HCEC 1CT (cell line): ENCODE measurements around the gene TBX6.
A peak's percentile ranks its signal among the peaks of the same experiment; 100 is the strongest.

ENCODE experiments used
- DNase-seq: peaks from one replicate; pipeline ENCODE4 v3.0.0-alpha.2; 2017

TBX6 gene

GRCh38 chr16:30113031-30113710 is 21.4 kb upstream of the TBX6 start, which contains the start of gene GDPD3:
Gene GDPD3 (minus strand): TSS chr16:30113537. CDS start chr16:30113478, 59 bp downstream.
- DNase-seq, result no peak

DNA sequence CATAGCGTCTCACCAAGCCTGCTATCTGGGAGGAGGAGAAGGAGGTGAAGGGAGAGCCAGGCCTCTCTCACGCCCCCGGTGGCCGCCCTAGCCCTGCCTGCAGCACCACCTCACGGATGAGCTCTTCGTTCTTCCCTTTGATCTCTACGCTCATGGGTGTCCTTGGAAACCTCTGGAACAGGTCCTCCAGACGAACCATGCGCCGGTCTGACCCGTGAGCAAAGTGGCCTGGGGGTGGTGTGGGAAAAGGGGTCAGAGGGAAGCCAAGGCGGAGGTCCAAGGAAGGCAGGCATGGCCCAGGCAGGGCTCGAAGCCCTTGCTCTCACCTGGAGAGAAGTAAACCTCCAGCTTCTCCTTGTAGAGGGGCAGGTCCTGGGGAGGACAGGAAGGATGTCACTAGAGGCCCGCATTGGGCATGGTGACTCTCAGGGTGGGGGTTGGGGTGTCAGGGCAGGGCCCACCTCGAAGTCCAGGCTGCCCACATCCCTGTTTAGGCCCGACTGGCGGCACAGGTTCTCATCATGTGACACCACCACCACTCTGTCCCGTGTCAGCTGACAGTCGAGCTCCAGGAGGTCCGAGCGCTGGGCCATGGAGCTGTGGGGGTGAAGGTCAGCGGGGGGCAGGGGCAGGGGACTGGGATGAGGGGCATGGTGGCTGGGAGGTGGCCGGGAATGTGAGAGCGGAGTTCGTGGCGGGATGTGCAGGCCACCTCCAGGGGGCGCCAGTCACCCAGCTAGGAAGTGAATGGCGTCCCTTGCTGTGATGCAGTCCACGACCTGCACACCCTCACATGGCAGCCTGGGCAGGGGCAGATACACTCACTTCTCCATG is 20.7 kb upstream of the TBX6 start:
- DNase-seq, result peak; percentile 53

DNA sequence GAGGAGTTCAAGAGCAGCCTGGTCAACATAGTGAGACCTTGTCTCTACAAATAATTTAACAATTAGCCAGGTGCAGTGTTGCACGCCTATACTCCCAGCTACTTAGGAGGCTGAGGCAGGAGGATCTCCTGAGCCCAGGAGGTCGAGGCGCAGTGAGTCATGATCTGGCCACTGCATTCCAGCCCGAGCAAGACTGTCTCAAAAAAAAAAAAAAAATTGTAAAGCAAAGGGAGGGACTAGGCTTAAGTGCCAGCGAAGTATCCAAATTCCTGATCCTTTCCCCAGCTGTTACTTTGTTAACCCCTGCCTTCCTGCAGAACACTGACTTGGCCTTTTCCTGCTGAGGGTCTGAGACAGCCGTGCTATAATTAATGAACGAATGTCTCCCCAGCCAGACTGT is 18.9 kb upstream of the TBX6 start:
- DNase-seq, result peak; percentile 34

DNA sequence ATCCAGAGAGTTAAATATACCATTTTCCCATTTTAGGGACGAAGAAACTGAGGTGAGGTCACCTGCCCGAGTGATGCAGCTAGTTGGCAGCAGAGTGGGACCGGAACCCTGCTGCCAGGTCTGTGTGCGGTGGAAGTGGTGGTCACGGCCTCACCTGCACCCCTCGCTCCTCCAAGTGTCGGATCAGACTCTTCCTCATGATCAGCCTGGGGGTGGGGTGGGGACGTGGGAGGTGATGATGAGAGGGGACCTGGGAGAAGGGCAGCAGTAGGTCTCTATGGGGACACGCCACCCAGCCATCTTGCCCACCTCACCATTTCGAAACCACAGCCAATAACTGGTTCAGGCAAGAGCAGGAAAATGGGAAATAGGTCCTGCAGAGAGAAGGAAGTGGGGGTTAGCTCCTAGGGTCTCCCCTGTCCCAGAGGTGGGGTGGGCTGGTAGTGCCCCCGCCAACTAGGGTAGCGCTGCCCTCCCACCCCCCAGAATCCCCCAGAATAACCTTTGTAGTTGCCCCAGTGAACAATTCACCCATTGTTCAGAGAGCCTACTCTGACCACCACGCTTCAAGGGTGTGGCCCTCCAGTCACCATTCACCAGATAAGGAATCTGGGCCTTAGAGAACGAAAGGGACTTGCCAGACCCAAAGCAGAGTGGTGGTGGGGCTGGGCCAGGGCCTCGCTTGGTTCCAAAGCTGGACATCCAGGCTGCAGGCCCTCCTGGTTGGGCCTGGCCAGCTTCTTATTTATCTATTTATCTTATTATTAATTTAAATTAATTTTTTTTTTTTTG is 16.5 kb upstream of the TBX6 start:
- no peak for DNase-seq

GRCh38 chr16:30104492-30104891 is 12.8 kb upstream of the TBX6 start:
- DNase-seq, result no peak

DNA sequence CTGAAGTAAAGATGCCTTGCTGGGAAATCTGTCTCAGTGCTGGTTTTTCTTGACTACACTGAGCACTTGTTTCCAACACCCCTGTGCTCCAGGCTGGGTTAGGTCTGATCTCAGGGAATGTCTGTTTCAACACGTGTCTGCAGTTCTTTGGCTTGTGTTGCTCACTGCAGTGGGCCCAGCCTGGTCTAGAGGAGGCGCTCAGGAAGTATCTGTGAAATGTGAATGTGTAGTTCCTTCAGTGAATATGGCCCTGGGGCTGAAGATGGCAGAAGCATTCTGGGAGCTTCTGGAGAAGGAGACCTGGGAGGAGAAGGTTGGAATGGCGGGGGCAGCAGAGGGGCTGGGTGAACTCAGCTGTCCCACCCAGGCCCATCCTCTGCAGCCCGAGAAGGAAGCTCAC is 12.4 kb upstream of the TBX6 start:
- no peak for DNase-seq

DNA sequence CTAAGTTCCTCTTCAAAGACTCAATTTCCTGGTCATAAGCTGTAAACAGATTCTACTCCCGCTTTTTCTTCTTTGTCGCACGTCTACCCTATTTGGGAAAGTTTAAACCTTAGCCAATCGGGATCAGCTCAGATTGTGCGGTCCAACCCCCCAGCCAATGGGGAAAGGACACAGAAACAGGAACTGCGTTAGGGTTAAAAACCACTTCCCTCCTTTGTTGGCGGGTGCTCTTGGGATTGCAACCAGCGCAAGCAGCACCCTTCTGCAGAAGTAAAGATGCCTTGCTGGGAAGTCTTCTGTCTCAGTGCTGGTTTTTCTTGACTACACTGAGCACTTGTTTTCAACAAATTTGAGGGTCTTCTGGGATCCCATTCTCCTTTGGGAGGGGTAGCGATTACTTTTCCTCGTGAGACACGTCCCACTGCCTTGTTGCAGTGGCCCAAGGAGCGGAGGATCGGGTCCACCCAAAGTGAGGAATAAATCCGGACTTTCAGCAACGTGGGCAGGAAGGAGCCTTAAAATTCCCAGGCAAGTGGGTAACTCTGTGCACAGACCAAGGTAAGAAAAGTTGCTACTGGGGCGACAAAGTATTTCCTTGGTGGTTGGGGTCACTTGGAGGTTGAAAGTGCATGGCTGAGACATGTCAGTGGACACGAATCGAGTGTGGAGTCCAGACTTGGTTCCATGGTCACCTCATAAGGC is 5.3 kb upstream of the TBX6 start:
- DNase-seq, result no peak

DNA sequence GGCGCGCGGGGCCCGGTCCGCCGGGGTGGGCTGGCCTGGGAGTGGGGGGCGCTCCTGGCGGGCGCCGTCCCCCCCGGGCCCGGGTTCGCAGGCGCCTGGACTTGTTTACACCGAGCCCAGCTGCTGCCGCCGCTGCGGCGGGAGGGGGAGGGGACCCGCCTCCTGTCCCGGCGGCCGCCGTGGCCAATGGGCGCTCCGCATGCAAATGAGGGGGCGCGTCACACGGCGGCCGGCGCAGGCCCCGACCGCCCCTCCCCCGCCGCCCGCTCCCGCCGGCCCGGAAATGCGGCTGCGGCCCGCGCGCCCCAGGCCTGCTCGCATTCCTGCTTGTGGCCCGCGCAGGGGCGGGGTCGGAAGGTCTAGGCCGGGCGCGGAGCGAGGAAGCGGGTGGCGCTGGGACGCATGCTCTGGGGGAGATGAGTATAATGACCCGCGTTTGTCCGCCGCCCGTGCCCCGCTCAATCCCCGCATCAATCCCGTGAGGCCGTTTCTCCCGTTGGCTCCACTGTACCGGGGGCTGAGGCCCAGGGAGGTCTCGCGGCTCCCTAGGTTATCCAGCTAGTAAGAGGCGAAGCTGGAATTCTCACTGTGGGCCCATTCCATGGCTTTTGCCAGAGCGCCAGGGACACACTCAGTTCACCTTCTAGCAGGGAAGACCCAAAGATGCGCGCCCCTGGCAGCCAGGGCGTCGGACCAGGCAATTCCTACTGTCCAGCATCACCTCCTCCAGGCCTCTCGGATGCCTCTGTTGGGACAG is 4.6 kb upstream of the TBX6 start, which contains the start of gene YPEL3:
Gene YPEL3, minus strand, starts transcription at position 109 of the 757 bp plus-strand sequence. CDS start 731 bp downstream, outside the sequence.
- DNase-seq, result peak; percentile 88

DNA sequence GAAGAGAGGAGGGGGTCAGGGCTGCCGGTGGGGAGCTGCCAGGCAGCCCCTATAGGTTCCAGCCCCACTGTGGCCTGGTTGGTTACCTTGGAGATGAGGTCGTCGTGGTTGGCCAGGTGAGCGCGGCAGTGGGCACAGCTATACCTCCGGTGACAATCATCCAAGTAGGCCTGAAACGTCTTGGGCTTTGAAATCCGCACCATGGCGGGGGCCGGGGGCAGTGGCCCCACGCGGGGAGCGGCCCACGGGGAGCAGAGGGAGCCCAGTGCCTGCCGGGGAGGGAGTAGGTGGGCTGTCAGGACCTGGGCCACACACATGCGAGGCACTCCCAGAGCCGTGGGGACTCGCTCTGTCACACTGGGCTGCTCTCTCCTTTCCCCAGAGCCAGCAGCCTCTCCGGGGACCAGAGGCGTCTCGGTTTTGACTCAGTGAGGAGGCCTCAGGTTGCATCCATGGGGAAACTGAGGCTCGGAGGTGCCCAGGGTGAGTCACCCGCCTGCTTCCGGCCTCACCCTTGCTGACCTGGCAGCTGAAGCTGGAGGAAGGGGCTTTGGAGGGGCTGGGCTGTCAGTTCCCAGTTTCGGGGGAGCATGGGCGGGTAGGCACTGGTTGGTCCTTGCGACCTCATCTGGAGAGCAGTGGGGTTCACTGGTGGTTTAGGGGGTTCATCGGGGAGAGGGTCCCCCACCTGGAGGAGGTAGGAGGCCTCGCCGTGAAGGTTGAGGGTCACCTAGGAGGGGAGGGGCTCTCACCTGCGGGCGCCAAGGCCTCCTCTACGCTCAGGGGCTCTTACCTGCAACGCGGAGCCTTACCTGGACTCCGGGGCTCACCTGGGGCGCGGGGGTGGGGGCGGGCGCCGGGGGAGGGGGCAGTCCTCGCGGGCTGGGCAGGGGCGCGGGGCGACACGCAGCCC is 3.7 kb upstream of the TBX6 start:
- DNase-seq, result no peak

GRCh38 chr16:30094541-30095165 is 2.9 kb upstream of the TBX6 start:
- DNase-seq, result no peak

- DNase-seq, result peak; percentile 83
Measured at GRCh38 chr16:30092373-30093010, 768 bp upstream of the TBX6 start.

- DNase-seq, result no peak
Measured at GRCh38 chr16:30090610-30091331, 953 bp downstream of the TBX6 start.

- no peak for DNase-seq
Measured at GRCh38 chr16:30088832-30089624, 2.7 kb downstream of the TBX6 start.

DNA sequence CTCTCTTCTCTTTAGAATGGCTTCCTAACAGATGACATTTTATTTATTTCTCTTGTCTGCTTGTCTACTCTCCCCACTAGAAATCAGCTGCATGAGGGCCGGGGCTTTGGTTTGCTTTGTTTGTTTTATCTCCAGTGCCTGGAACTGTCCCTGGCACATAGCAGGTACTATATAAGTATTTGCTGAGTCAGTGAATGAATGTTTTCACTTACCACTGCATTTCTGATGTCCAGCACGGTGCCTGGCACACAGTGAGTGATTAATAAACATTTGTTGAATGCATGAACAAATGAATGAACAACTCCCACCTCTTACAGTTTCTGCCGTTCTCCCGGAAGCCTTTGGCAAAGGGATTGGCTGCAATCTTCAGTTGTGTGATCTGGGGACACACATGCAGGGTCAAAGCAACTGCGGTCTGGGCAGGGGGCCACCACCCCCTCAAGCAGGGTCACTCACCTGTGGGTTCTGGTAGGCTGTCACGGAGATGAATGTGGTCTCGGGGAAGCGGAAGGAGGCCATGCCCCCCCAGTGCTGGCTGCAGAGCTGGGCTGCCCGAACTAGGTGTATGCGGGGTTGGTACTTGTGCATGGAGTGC is 3.4 kb downstream of the TBX6 start:
- DNase-seq, result no peak

DNA sequence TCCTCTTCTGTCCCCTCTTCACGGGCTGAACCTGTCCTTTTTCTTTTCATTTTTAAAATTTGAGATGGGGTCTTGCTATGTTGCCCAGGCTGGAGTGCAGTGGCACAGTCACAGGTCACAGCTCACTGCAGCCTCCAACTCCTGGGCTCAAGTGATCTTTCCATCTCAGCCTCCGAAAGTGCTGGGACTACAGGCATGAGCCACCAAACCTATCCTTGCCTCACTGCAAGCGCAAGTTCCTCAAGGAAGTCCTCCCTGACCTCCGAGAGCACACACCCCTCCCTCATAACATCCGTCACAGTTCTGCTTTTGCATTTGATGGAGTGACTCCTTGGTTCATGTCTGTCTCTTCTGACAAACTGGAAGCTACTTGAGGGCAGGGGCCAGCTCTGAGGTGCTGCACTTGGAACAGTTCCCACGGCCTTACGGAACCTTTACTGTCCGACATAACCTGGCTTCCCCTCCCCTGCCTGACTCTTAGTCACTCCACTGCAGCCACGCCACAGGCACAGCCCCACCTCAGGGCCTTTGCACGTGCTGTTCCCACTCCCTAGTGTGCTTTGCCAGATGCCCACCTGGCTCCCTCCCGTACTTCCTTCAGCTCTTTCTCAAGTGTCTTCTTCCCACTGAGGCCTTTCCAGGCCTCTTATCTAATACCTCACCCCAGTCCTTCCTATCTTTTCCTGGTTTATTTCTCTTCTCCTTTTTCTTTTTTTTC is 4.4 kb downstream of the TBX6 start:
- no peak for DNase-seq

GRCh38 chr16:30086291-30087140 is 5.2 kb downstream of the TBX6 start:
- DNase-seq, result no peak
